KMS-11 (cell line): ENCODE measurements around the gene PHYHIPL.

Source experiments
- H2AFZ ChIP-seq: fragments of 200-600 bp; sonication (generic); 2 replicates; pipeline ENCODE4 v1.6.1; 2016; ENCODE audit warnings: antibody characterized with exemption, mixed run types, low read depth
- H3K27ac ChIP-seq: fragments of 200-600 bp; sonication (generic); 2 replicates; pipeline ENCODE4 v1.6.1; 2016; ENCODE audit warnings: mild to moderate bottlenecking, mixed run types
- H3K27me3 ChIP-seq: fragments of 200-600 bp; sonication (generic); 2 replicates; pipeline ENCODE4 v1.6.1; 2017; ENCODE audit warnings: mild to moderate bottlenecking, low read depth, mixed run types, moderate library complexity; ENCODE audit not compliant: insufficient read depth
- H3K36me3 ChIP-seq: fragments of 200-600 bp; sonication (generic); 2 replicates; pipeline ENCODE4 v1.6.1; 2017; ENCODE audit warnings: mild to moderate bottlenecking, mixed run types; ENCODE audit not compliant: insufficient read depth
- H3K4me1 ChIP-seq: fragments of 200-600 bp; sonication (generic); 2 replicates; pipeline ENCODE4 v1.6.1; 2016; ENCODE audit warnings: mild to moderate bottlenecking, low read depth, mixed run types; ENCODE audit not compliant: poor library complexity, severe bottlenecking
- H3K4me2 ChIP-seq: fragments of 200-600 bp; sonication (generic); 2 replicates; pipeline ENCODE4 v1.7.0; 2016; ENCODE audit warnings: mild to moderate bottlenecking, mixed run types
- H3K4me3 ChIP-seq: fragments of 200-600 bp; sonication (generic); IDR thresholded peaks from 2 replicates; pipeline ENCODE4 v1.6.1; 2017; ENCODE audit warnings: low read depth, low read length, mixed read lengths; ENCODE audit not compliant: insufficient read depth
- H3K79me2 ChIP-seq: fragments of 200-600 bp; sonication (generic); 2 replicates; pipeline ENCODE4 v1.6.1; 2016; ENCODE audit warnings: low read depth, mixed run types; ENCODE audit not compliant: insufficient read depth
- H3K9ac ChIP-seq: fragments of 200-600 bp; sonication (generic); 2 replicates; pipeline ENCODE4 v1.6.1; 2016; ENCODE audit warnings: mild to moderate bottlenecking, mixed run types
- H4K20me1 ChIP-seq: fragments of 200-600 bp; sonication (generic); 2 replicates; pipeline ENCODE4 v1.6.1; 2016; ENCODE audit warnings: mild to moderate bottlenecking, mixed run types; ENCODE audit not compliant: insufficient read depth
- CTCF ChIP-seq: fragments of 200-600 bp; sonication (generic); conservative IDR thresholded peaks from 2 replicates; pipeline ENCODE4 v1.6.1; 2017; ENCODE audit warnings: low read depth, mild to moderate bottlenecking, antibody characterized with exemption, low read length, moderate library complexity, mixed read lengths

PHYHIPL gene

DNA sequence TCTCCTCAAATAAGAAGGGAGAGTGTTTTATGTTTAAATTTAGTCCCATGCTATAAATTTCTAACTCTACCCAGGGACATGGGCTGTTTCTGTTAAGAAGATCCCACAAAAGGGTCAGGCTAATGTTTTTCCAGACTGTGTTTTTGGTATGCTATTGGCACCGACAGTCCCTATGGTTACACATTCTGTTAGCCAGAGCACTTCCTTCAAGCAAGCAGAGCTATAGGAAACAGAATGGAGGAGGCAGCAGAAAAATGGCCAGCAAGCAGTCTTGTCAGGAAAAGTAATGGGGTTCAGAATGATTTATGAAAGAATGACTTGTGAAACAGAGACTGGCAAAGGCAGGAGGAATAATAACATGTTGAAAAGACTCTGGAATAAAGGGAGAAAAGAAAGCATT lies 44.8 kb upstream of the PHYHIPL start:
- Histone ChIP-seq H2AFZ (no peak overlapping the region), H3K27ac (no peak overlapping the region)

DNA sequence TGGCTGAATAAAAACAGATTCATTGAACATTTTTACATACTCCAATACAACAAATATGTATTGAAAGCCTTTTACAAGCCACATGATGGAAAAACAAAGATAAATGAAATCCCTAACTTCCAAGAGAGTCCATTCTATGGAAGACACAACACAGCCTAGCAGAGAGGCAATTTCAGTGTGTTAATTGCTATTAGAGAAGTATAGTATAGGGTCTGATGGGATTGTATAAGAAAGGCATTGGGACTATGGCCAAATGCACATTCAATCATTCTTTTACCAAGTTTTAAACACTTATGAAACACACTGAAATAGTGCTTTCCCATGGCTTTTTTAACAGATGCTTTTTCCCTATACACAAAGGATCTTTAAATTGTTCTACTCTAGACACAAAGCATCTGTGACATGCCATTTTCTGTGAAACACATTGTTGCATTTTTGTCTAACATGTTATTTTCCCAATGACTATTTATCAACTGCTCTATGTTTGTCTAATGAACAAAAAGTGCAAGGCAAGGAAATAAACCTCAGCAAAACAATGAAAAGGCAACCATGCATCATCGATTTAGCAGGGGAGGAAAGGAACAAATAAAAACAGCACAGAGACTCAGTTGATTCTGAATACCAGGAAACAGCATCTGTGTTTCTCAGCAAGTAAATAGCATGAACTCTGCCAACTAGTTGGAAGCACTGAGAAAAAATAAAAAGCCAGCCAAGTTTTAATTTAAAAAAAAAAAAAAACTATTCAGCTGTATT lies 42.4 kb upstream of the PHYHIPL start:
- H2AFZ ChIP-seq, result no peak overlapping the region
- no peaks in the 10 kb centered on the region for H3K4me1 ChIP-seq
- no peaks in the 10 kb centered on the region for H3K36me3 ChIP-seq
- no peaks in the 10 kb centered on the region for H3K27me3 ChIP-seq
- no peaks in the 10 kb centered on the region for H3K79me2 ChIP-seq
- no peak overlapping the region for H3K4me3 ChIP-seq
- TF ChIP-seq CTCF, result no peak
- no peaks in the 10 kb centered on the region for H4K20me1 ChIP-seq
- H3K27ac ChIP-seq, result no peak overlapping the region
- H3K9ac ChIP-seq, result no peak overlapping the region
- no peak overlapping the region for H3K4me2 ChIP-seq

More for the DNA sequence above, 44.8 kb upstream of the PHYHIPL start:
- H3K27me3 ChIP-seq, result no peaks in the 10 kb centered on the region
- no peaks in the 10 kb centered on the region for H3K79me2 ChIP-seq
- H3K4me2 ChIP-seq, result no peak overlapping the region
- H4K20me1 ChIP-seq, result no peaks in the 10 kb centered on the region
- no peak for TF ChIP-seq CTCF
- H3K36me3 ChIP-seq, result no peaks in the 10 kb centered on the region
- H3K4me1 ChIP-seq, result no peaks in the 10 kb centered on the region
- no peak overlapping the region for H3K4me3 ChIP-seq
- H3K9ac ChIP-seq, result no peak overlapping the region

- Histone ChIP-seq H3K27me3 (no peaks in the 10 kb centered on the region), H3K4me2 (no peak overlapping the region), H3K36me3 (no peaks in the 10 kb centered on the region), H3K27ac (no peak overlapping the region), H3K4me3 (no peak overlapping the region), H3K79me2 (no peaks in the 10 kb centered on the region), H2AFZ (no peak overlapping the region), H3K9ac (no peak overlapping the region), H4K20me1 (no peaks in the 10 kb centered on the region), H3K4me1 (no peaks in the 10 kb centered on the region)
- no peak for TF ChIP-seq CTCF
Measured at GRCh38 chr10:59134785-59135184, 41.7 kb upstream of the PHYHIPL start.

GRCh38 chr10:59135275-59135674 lies 41.2 kb upstream of the PHYHIPL start:
- Histone ChIP-seq H3K4me3 (no peak overlapping the region), H2AFZ (no peak overlapping the region), H3K27me3 (no peaks in the 10 kb centered on the region), H3K4me1 (no peaks in the 10 kb centered on the region), H3K79me2 (no peaks in the 10 kb centered on the region), H3K4me2 (no peak overlapping the region), H3K27ac (no peak overlapping the region), H4K20me1 (no peaks in the 10 kb centered on the region), H3K36me3 (no peaks in the 10 kb centered on the region), H3K9ac (no peak overlapping the region)
- TF ChIP-seq CTCF, result no peak
